AG10803 (cell line): ENCODE results near the gene KMT2E.

Source experiments
- DNase-seq: peaks from one replicate; pipeline ENCODE4 v3.0.0; 2010; ENCODE audit warnings: low read depth
- H3K4me3 ChIP-seq: 2 replicates; pipeline ENCODE4 v1.5.1; 2011; ENCODE audit warnings: mild to moderate bottlenecking, low read length, control low read depth
- TF ChIP-seq, protein P1 (sequence below): conservative IDR thresholded peaks from 2 replicates; pipeline ENCODE4 v1.5.1; 2011; ENCODE audit warnings: mild to moderate bottlenecking, low read length, control low read depth, inconsistent platforms

The KMT2E gene

DNA sequence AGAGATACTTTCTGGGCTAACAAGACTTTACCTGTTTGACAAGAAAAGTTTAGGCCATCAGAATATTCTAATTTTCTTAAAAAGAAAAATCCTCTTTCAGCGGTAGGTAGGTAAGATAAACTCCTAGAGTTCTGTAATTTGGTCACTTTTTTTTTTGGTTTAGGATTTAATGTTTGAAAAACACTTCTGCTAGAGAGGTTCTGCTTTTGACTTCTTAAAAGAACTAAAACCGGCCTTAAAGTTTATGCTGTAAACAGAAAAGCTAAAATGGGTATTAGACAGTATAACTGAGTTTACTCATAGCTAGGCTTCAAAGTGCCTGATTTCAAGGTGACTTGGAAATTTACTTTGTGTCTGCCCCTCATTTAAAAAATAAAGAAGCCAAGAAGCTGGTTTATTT, 21.7 kb upstream of the KMT2E start:
- TF ChIP-seq, protein P1, sequence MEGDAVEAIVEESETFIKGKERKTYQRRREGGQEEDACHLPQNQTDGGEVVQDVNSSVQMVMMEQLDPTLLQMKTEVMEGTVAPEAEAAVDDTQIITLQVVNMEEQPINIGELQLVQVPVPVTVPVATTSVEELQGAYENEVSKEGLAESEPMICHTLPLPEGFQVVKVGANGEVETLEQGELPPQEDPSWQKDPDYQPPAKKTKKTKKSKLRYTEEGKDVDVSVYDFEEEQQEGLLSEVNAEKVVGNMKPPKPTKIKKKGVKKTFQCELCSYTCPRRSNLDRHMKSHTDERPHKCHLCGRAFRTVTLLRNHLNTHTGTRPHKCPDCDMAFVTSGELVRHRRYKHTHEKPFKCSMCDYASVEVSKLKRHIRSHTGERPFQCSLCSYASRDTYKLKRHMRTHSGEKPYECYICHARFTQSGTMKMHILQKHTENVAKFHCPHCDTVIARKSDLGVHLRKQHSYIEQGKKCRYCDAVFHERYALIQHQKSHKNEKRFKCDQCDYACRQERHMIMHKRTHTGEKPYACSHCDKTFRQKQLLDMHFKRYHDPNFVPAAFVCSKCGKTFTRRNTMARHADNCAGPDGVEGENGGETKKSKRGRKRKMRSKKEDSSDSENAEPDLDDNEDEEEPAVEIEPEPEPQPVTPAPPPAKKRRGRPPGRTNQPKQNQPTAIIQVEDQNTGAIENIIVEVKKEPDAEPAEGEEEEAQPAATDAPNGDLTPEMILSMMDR: no peak

DNA sequence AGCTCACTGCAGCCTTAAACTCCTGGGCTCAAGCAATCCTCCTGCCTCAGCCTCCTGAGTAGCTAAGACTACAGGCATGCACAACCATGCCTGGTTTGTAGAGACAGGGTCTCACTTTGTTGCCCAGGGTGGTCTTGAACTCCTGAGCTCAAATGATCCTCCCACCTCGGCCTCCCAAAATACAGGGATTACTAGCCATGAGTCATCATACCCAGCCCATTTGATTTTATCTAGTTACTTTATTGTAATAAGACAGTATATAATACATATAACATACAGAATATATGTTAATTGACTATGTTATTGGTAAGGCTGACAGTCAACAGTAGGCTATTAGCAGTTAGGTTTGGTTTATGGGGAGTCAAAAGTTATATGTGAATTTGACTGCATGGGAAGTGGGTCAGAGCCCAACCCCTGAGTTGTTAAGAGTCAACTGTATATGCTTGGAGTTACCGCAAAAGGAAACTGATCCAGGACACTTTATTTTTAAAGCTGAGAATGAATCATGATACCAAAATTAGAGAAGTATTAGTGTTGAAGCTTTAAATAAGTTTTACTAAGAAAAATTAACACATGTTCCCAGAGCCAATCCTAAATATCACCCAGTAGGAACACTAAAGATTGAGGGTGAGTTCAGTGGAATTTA, 20.7 kb upstream of the KMT2E start:
- TF ChIP-seq, protein P1: no peak
- DNase-seq: no peak
- H3K4me3 ChIP-seq: no peak overlapping the region

More for the DNA sequence above, 21.7 kb upstream of the KMT2E start:
- no peak for DNase-seq
- H3K4me3 ChIP-seq: no peak overlapping the region

- TF ChIP-seq, protein P1: no peak
- no peak for DNase-seq
- H3K4me3 ChIP-seq: no peak overlapping the region
Observed at GRCh38 chr7:104998040-104998752, 15.8 kb upstream of the KMT2E start.

- TF ChIP-seq, protein P1: no peak
Observed at GRCh38 chr7:105000200-105000599, 13.8 kb upstream of the KMT2E start.

GRCh38 chr7:105000927-105001336, 13.1 kb upstream of the KMT2E start:
- TF ChIP-seq, protein P1: no peak
- no peak for DNase-seq
- no peak overlapping the region for H3K4me3 ChIP-seq

More at GRCh38 chr7:105000200-105000599, 13.8 kb upstream of the KMT2E start:
- no peak for DNase-seq
- no peak overlapping the region for H3K4me3 ChIP-seq

GRCh38 chr7:105001652-105002184, 12.3 kb upstream of the KMT2E start:
- H3K4me3 ChIP-seq: no peak overlapping the region
- TF ChIP-seq, protein P1: no peak
- no peak for DNase-seq

GRCh38 chr7:105003275-105003674, 10.7 kb upstream of the KMT2E start:
- H3K4me3 ChIP-seq: peak overlapping the region; percentile 29
- peak; percentile 81 for DNase-seq
- TF ChIP-seq, protein P1: no peak
